Epithelial cell of proximal tubule (primary cell): Measurements from ENCODE around the gene CNR2. TPM values are rescaled to one million over a fixed set of nuclear protein-coding genes. Genes with fewer than 3 reads are reported as not detected.
A peak's percentile ranks its signal among the peaks of the same experiment; 100 is the strongest.

Source experiments
- DNase-seq: peaks from one replicate; pipeline ENCODE4 v3.0.0-alpha.2; 2011; ENCODE audit warnings: low read depth
- H3K4me3 ChIP-seq: 2 replicates; pipeline ENCODE4 v1.5.1; 2011; ENCODE audit warnings: low read depth, mild to moderate bottlenecking, low read length
- total RNA-seq: library from RNA; depleted of rRNA; stranded (reverse); fragments of >200 nt; gene quantifications from 2 replicates; pipeline ENCODE4 v1.2.3, GENCODE V29; 2015
- TF ChIP-seq, protein P1 (sequence below): conservative IDR thresholded peaks from 2 replicates; pipeline ENCODE4 v1.5.1; 2012; ENCODE audit warnings: low read depth, mild to moderate bottlenecking, low read length

CNR2 gene
- total RNA-seq, 1 donor from 2014 or later, result not detected

DNA sequence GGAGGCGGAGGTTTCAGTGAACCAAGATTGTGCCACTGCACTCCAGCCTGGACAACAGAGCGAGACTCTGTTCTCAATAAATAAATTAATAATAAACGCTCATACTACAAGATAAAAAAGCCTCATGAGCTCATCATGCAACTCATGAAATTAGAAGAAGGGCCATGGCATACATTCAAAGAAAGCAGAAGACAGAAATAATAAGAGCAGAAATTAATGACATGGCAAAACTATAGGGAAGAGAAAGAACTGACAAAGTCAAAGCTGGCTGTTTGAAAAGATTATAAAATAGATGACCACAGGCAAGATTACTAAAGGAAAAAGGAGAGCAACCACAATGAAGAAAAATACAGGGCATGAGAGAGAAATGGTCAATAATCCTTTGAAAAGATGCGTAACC is 30.4 kb downstream of the CNR2 start:
- TF ChIP-seq, protein P1, sequence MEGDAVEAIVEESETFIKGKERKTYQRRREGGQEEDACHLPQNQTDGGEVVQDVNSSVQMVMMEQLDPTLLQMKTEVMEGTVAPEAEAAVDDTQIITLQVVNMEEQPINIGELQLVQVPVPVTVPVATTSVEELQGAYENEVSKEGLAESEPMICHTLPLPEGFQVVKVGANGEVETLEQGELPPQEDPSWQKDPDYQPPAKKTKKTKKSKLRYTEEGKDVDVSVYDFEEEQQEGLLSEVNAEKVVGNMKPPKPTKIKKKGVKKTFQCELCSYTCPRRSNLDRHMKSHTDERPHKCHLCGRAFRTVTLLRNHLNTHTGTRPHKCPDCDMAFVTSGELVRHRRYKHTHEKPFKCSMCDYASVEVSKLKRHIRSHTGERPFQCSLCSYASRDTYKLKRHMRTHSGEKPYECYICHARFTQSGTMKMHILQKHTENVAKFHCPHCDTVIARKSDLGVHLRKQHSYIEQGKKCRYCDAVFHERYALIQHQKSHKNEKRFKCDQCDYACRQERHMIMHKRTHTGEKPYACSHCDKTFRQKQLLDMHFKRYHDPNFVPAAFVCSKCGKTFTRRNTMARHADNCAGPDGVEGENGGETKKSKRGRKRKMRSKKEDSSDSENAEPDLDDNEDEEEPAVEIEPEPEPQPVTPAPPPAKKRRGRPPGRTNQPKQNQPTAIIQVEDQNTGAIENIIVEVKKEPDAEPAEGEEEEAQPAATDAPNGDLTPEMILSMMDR, result no peak
- H3K4me3 ChIP-seq, result no peak overlapping the region
- no peak for DNase-seq

DNA sequence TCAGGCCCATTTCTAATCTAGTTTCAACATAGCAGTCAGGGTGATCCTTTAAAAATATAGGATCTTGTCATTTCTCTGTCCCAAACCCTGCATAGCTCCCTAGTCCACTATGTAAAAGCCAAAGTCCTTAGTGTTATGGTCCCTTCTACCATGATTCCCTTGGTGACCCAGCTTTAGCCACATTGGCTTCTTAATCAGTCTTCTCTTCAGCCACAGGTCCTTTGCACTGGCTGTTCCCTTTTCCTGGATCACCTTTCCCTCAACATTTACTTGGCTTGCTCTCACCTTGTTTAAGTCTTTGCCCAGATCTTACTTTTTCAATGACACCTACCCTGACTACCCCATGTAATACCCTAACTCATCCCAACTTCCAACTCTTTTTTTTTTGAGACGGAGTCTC is 33.4 kb downstream of the CNR2 start:
- TF ChIP-seq, protein P1, result no peak
- no peak overlapping the region for H3K4me3 ChIP-seq
- DNase-seq, result no peak

DNA sequence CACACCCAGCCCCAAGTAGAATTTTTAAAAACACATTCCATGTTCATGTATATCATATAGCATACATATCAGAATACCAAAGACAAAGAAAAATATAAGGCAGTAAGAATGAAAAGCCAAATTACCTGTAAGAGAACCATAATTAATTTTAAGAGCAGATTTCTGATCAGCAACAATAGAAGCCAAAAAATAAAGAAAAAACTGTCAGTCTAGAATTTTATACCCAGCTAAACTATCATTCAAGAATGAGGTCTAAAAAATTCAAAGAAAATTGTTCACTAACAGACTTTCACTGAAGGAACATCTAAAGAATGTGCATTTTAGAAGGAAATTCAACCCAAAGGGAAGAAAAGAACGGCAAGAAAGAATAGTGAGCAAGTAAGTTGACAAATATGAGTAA is 34.5 kb downstream of the CNR2 start:
- no peak for DNase-seq
- no peak overlapping the region for H3K4me3 ChIP-seq
- TF ChIP-seq, protein P1, result no peak

DNA sequence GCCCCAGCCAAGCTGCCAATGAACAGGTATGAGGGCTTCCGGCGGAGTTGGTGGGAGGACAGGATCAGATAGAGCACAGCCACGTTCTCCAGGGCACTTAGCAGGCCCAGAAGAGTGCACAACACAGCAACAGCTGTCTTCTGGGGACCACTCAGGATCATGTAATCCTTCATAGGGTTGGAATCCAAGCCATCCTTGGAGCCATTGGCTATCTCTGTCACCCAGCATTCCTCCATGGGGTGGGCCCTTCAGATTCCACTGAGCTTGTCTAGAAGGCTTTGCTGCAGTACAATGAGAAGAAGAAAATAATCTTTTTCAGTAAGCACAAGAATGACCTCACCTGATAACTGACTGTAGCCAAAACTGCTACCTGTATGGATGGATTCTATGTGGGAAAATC is 37.8 kb downstream of the CNR2 start:
- no peak for DNase-seq
- TF ChIP-seq, protein P1, result no peak
- H3K4me3 ChIP-seq, result no peak overlapping the region

DNA sequence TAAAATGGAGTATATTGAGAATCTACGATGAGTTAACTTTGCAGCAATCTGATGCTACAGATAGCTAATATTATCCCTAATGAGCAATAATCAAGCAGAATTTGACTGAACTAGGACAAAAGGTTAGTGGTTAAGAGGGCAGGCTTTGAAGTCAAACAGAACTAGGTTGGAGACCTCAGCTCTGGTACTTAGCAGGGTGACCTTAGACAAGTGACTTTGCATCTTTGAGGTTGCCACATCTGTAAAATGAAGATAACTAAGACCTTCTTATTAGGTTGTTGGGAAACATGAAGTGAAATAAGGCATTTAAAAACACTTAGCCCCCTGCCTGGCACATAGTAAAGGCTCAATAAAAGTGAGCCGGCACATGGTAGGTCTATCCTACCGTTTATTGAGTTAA is 40.7 kb downstream of the CNR2 start:
- no peak overlapping the region for H3K4me3 ChIP-seq
- no peak for DNase-seq
- TF ChIP-seq, protein P1, result no peak

DNA sequence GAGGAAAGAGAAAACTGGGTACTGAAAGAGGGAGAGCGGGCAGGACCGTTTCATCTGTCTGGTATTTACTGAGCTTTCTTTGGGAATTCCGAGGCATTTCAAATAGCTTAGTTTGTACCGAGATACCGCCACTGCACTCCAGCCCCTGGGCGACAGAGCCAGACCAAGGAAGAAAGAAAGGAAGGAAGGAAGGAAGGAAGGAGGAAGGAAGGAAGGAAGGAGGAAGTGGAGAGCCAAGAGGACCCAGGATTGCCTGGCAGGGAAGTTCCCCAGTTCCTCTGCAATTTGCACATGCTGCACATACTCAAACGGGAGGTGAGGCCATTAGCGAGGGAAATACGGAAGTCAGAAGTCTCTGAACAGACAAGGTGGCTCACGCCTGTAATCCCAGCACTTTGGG is 44.1 kb downstream of the CNR2 start:
- TF ChIP-seq, protein P1, result no peak
- no peak for DNase-seq
- H3K4me3 ChIP-seq, result peak overlapping the region; percentile 83

DNA sequence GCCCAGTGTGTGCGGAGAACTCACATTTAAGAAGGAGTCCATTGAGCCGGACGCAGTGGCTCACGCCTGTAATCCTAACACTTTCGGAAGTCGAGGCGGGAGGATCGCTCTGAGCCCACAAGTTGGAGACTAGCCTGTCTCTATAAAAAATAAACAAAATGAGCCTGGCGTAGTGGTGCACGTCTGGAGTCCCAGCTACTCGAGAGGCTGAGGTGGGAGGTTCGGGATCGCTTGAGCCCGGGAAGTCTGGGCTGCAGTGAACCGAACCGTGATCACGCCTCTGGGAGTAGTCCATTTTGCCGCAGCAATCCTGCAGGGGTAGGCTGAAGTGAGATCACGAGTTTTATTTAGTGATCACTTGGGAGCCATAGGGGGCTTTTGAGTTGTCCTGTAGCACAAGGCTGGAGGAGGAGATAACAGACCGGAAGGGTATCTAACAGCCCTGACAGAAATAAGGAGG is 44.6 kb downstream of the CNR2 start:
- H3K4me3 ChIP-seq, result peak overlapping the region; percentile 83
- TF ChIP-seq, protein P1, result no peak
- DNase-seq, result no peak
